ENCODE results near the gene SYNPO. TPM values are rescaled to one million over a fixed set of nuclear protein-coding genes. Genes with fewer than 3 reads are reported as not detected.

SYNPO gene
- total and polyA plus RNA-seq, 4 donors: 10.3 to 111 (median 42.4) TPM

- H3K36me3 ChIP-seq (ENCODE audit: control insufficient read depth in 4 of 4, insufficient read depth in 4 of 4, low read length in 4 of 4): no peaks in the 10 kb centered on the region
- H3K9ac ChIP-seq (ENCODE audit: insufficient read depth in 1 of 2, low read length in 2 of 2): no peak overlapping the region
- no peak for DNase-seq
- H3K27ac ChIP-seq (ENCODE audit: low read depth in 1 of 2, low read length in 1 of 2): no peak overlapping the region
- no peak for ATAC-seq (ENCODE audit: insufficient read depth, low FRiP score)
- TF ChIP-seq CTCF (IDR thresholded peaks at IDR 0.05; ENCODE audit: control extremely low read depth, extremely low read depth): no peak
- WGBS, 2 donors: 94 to 98% methylated on average over 3 of the region's 3 CpGs
- H3K4me3 ChIP-seq: no peak overlapping the region
- H3K27me3 ChIP-seq (ENCODE audit: control insufficient read depth in 3 of 3, insufficient read depth in 3 of 3, low read length in 2 of 3): no peaks in the 10 kb centered on the region
- no peaks in the 10 kb centered on the region for H3K9me3 ChIP-seq (ENCODE audit: control insufficient read depth in 4 of 4, insufficient read depth in 3 of 4, low read length in 3 of 4)
- no peaks in the 10 kb centered on the region for H3K4me1 ChIP-seq (ENCODE audit: control insufficient read depth in 5 of 5, insufficient read depth in 5 of 5, low read length in 5 of 5)
Measured at GRCh38 chr5:150663936-150664335, 23.5 kb downstream of the SYNPO start.

- no peaks in the 10 kb centered on the region for H3K9me3 ChIP-seq (ENCODE audit: control insufficient read depth in 4 of 4, insufficient read depth in 3 of 4, low read length in 3 of 4)
- no peak overlapping the region for H3K4me3 ChIP-seq
- 69 to 76% methylated on average over 12 of the region's 12 CpGs for WGBS, 2 donors
- no peaks in the 10 kb centered on the region for H3K27me3 ChIP-seq (ENCODE audit: control insufficient read depth in 3 of 3, insufficient read depth in 3 of 3, low read length in 2 of 3)
- no peak overlapping the region for H3K27ac ChIP-seq (ENCODE audit: low read depth in 1 of 2, low read length in 1 of 2)
- H3K4me1 ChIP-seq (ENCODE audit: control insufficient read depth in 5 of 5, insufficient read depth in 5 of 5, low read length in 5 of 5): no peaks in the 10 kb centered on the region
- DNase-seq (peak in 1 of 3 donors; percentile 37), ATAC-seq (ENCODE audit: insufficient read depth, low FRiP score) (no peak)
- H3K36me3 ChIP-seq (ENCODE audit: control insufficient read depth in 4 of 4, insufficient read depth in 4 of 4, low read length in 4 of 4): no peaks in the 10 kb centered on the region
- no peak overlapping the region for H3K9ac ChIP-seq (ENCODE audit: insufficient read depth in 1 of 2, low read length in 2 of 2)
- no peak for TF ChIP-seq CTCF (IDR thresholded peaks at IDR 0.05; ENCODE audit: control extremely low read depth, extremely low read depth)
Measured at GRCh38 chr5:150665044-150665443, 24.6 kb downstream of the SYNPO start.

- DNase-seq: no peak
- Histone ChIP-seq H3K27ac (ENCODE audit: low read depth in 1 of 2, low read length in 1 of 2) (no peak overlapping the region), H3K4me3 (no peak overlapping the region), H3K27me3 (ENCODE audit: control insufficient read depth in 3 of 3, insufficient read depth in 3 of 3, low read length in 2 of 3) (peaks cover 0 to 10% (median 0%) of the 10 kb centered on the region in 3 donors), H3K36me3 (ENCODE audit: control insufficient read depth in 4 of 4, insufficient read depth in 4 of 4, low read length in 4 of 4) (no peaks in the 10 kb centered on the region), H3K9me3 (ENCODE audit: control insufficient read depth in 4 of 4, insufficient read depth in 3 of 4, low read length in 3 of 4) (no peaks in the 10 kb centered on the region), H3K4me1 (ENCODE audit: control insufficient read depth in 5 of 5, insufficient read depth in 5 of 5, low read length in 5 of 5) (peaks cover 0 to 26% (median 7%) of the 10 kb centered on the region in 5 donors), H3K9ac (ENCODE audit: insufficient read depth in 1 of 2, low read length in 2 of 2) (no peak overlapping the region)
- no peak for TF ChIP-seq CTCF (IDR thresholded peaks at IDR 0.05; ENCODE audit: control extremely low read depth, extremely low read depth)
- WGBS, 2 donors: 81 to 90% methylated on average over 14 of the region's 14 CpGs
- no peak for ATAC-seq (ENCODE audit: insufficient read depth, low FRiP score)
Measured at GRCh38 chr5:150670275-150670947, 30.0 kb downstream of the SYNPO start.

GRCh38 chr5:150670948-150671310 is 30.5 kb downstream of the SYNPO start:
- no peak overlapping the region for H3K4me3 ChIP-seq
- TF ChIP-seq CTCF (IDR thresholded peaks at IDR 0.05; ENCODE audit: control extremely low read depth, extremely low read depth): no peak
- 53 to 63% methylated on average over 2 of the region's 2 CpGs for WGBS, 2 donors
- H3K9ac ChIP-seq (ENCODE audit: insufficient read depth in 1 of 2, low read length in 2 of 2): no peak overlapping the region
- peaks cover 0 to 10% (median 0%) of the 10 kb centered on the region in 3 donors for H3K27me3 ChIP-seq (ENCODE audit: control insufficient read depth in 3 of 3, insufficient read depth in 3 of 3, low read length in 2 of 3)
- H3K36me3 ChIP-seq (ENCODE audit: control insufficient read depth in 4 of 4, insufficient read depth in 4 of 4, low read length in 4 of 4): no peaks in the 10 kb centered on the region
- peaks cover 0 to 26% (median 10%) of the 10 kb centered on the region in 5 donors for H3K4me1 ChIP-seq (ENCODE audit: control insufficient read depth in 5 of 5, insufficient read depth in 5 of 5, low read length in 5 of 5)
- DNase-seq: peak in 2 of 3 donors; percentile 32 to 33
- no peak overlapping the region for H3K27ac ChIP-seq (ENCODE audit: low read depth in 1 of 2, low read length in 1 of 2)
- H3K9me3 ChIP-seq (ENCODE audit: control insufficient read depth in 4 of 4, insufficient read depth in 3 of 4, low read length in 3 of 4): no peaks in the 10 kb centered on the region
- ATAC-seq (ENCODE audit: insufficient read depth, low FRiP score): no peak

Data from lung (tissue), 12 donors.